K562 (cell line): Measurements from ENCODE around the gene CD36. TPM values are rescaled to one million over a fixed set of nuclear protein-coding genes. Genes with fewer than 3 reads are reported as not detected.

ENCODE experiments used
- ATAC-seq: fragments of 200-7000 bp; cut with Tn5 transposase; 3 replicates; pipeline ENCODE4 v1.9.1; 2020; ENCODE audit warnings: moderate library complexity
- BruUV-seq: library from RNA; stranded (reverse); fragments of 400-500 nt; replicated peaks from 2 replicates; lab custom pipeline; 2021; lab: Mats Ljungman, UMichigan
- CTCF ChIA-PET: fragments of 300-600 bp; formaldehyde crosslinking; extraction: SDS; loops from one replicate; lab custom pipeline; 2021; ENCODE audit warnings: low intra/inter-chr PET ratio; lab: Yijun Ruan, JAX
- POLR2A ChIA-PET: fragments of 300-600, 350-650 bp; sonication (Branson Sonifier 250); formaldehyde crosslinking; extraction: SDS; loops from one replicate; lab custom pipeline; 2021; ENCODE audit warnings: antibody characterized with exemption, inconsistent platforms; lab: Yijun Ruan, JAX
- DNase-seq, 4 experiments: peaks; one replicate each; pipeline versions ENCODE4 v3.0.0 to v3.0.0-alpha.2; 2011 to 2018; ENCODE audit warnings: low spot score in 3 of 4, mixed read lengths in 3 of 4; ENCODE audit errors: extremely low read depth in 1 of 4
- FAIRE-seq: peaks from 2 replicates; lab custom pipeline; 2011; peaks lifted over from hg19 to GRCh38; lab: Jason Lieb, UNC
- H2AFZ ChIP-seq: 2 replicates; pipeline ENCODE4 v1.6.0; 2011; ENCODE audit warnings: low read depth, low read length, control low read depth, inconsistent platforms
- H3K27ac ChIP-seq: fragments of 200-600 bp; 3 replicates; pipeline ENCODE4 v1.8.0; 2011; ENCODE audit warnings: low read depth, mild to moderate bottlenecking, control low read depth, inconsistent platforms, low read length, moderate library complexity, mixed read lengths; ENCODE audit errors: extremely low read depth
- H3K27me3 ChIP-seq, 2 experiments: fragments of 300-600 bp in 1 of 2; 2 replicates in 1 of 2; 3 replicates in 1 of 2; pipeline versions ENCODE4 v1.6.0 to v1.8.0; 2011; ENCODE audit warnings: inconsistent platforms in 2 of 2, low read length in 2 of 2, mild to moderate bottlenecking in 1 of 2, mixed read lengths in 1 of 2, moderate library complexity in 1 of 2; ENCODE audit not compliant: control insufficient read depth in 2 of 2, insufficient read depth in 2 of 2
- H3K36me3 ChIP-seq: fragments of 300-600 bp; 3 replicates; pipeline ENCODE4 v1.8.0; 2011; ENCODE audit warnings: mild to moderate bottlenecking, low read length, inconsistent platforms; ENCODE audit not compliant: control insufficient read depth, insufficient read depth
- H3K4me1 ChIP-seq, 2 experiments: fragments of 200-600 bp in 1 of 2; replicated peaks in 1 of 2; 2 replicates in 1 of 2; 3 replicates in 1 of 2; pipeline versions ENCODE4 v1.5.1 to v1.8.0; 2011; ENCODE audit warnings: inconsistent platforms in 2 of 2, low read length in 2 of 2, mild to moderate bottlenecking in 1 of 2, mixed read lengths in 1 of 2, moderate library complexity in 1 of 2; ENCODE audit not compliant: control insufficient read depth in 2 of 2, insufficient read depth in 2 of 2
- H3K4me2 ChIP-seq: 2 replicates; pipeline ENCODE4 v1.6.1; 2011; ENCODE audit warnings: low read length, control low read depth, inconsistent platforms, mixed read lengths; ENCODE audit not compliant: insufficient read depth
- H3K4me3 ChIP-seq: fragments of 200-600 bp; sonication (generic), shearing (Covaris generic); 2 replicates; pipeline ENCODE4 v1.5.1; 2016; ENCODE audit warnings: control low read depth, inconsistent platforms
- H3K79me2 ChIP-seq: fragments of 200-600 bp; 3 replicates; pipeline ENCODE4 v1.8.0; 2011; ENCODE audit warnings: low read length, inconsistent platforms; ENCODE audit not compliant: control insufficient read depth, insufficient read depth
- H3K9ac ChIP-seq, 2 experiments: 2 replicates each; pipeline versions ENCODE4 v1.6.0 to v1.6.1; 2011; ENCODE audit warnings: low read depth in 2 of 2, low read length in 2 of 2, control low read depth in 1 of 2, inconsistent platforms in 1 of 2, mild to moderate bottlenecking in 1 of 2, mixed read lengths in 1 of 2; ENCODE audit not compliant: insufficient read depth in 1 of 2
- H3K9me1 ChIP-seq: one replicate; pipeline ENCODE4 v1.6.0; 2011; ENCODE audit warnings: inconsistent platforms, mild to moderate bottlenecking, low read length, moderate library complexity; ENCODE audit not compliant: control insufficient read depth, insufficient read depth
- H3K9me3 ChIP-seq: replicated peaks from 2 replicates; pipeline ENCODE4 v1.5.1; 2011; ENCODE audit warnings: low read depth, low read length, inconsistent platforms; ENCODE audit not compliant: control insufficient read depth, insufficient read depth
- H4K20me1 ChIP-seq: replicated peaks from 2 replicates; pipeline ENCODE4 v1.6.1; 2011; ENCODE audit warnings: low read length, inconsistent platforms, mixed read lengths; ENCODE audit not compliant: control insufficient read depth, insufficient read depth
- ADNP ChIP-seq: fragments of 200-800 bp; sonication (Bioruptor generic); IDR thresholded peaks from 2 replicates; pipeline ENCODE4 v1.6.1; 2016; ENCODE audit warnings: missing genetic modification characterization, missing compliant biosample characterization
- CAMTA2 ChIP-seq: fragments of 250-450 bp; sonication (Bioruptor Pico); conservative IDR thresholded peaks from 2 replicates; pipeline ENCODE4 v1.5.1; 2022
- FOXJ3 ChIP-seq: sonication (generic); formaldehyde crosslinking; IDR thresholded peaks from 2 replicates; pipeline ENCODE4 v1.4.0; 2020; ENCODE audit warnings: mild to moderate bottlenecking, missing genetic modification reagents
- KDM2B ChIP-seq: fragments of 250-450 bp; sonication (Bioruptor Pico); IDR thresholded peaks from 2 replicates; pipeline ENCODE4 v1.8.0; 2021; ENCODE audit warnings: mild to moderate bottlenecking, moderate library complexity
- MITF ChIP-seq: IDR thresholded peaks from 2 replicates; pipeline ENCODE4 v1.6.1; 2014; ENCODE audit warnings: antibody characterized with exemption
- NCOA6 ChIP-seq: fragments of 450-650 bp; IDR thresholded peaks from 2 replicates; pipeline ENCODE4 v1.6.1; 2017; ENCODE audit warnings: mild to moderate bottlenecking
- PHB2 ChIP-seq: fragments of 450-650 bp; IDR thresholded peaks from 2 replicates; pipeline ENCODE4 v1.6.1; 2017; ENCODE audit warnings: low read depth
- SMARCA5 ChIP-seq: fragments of 450-650 bp; IDR thresholded peaks from 2 replicates; pipeline ENCODE4 v1.6.1; 2016
- ZZZ3 ChIP-seq: fragments of 450-650 bp; IDR thresholded peaks from 2 replicates; pipeline ENCODE4 v1.6.1; 2016; ENCODE audit warnings: antibody characterized with exemption, mild to moderate bottlenecking, moderate library complexity
- WGBS: fragments of 100-300 bp; shearing (Covaris generic); methylation state at CpG from one replicate; pipeline ENCODE4 v1.1.6; 2016; ENCODE audit warnings: low coverage, mixed read lengths; ENCODE audit not compliant: insufficient coverage; ENCODE audit errors: missing lambda C conversion rate; 5-methylcytosine and 5-hydroxymethylcytosine counted together
- in situ Hi-C: fragments of 300-500 bp; cut with MboI; formaldehyde crosslinking; loops from 4 replicates; pipeline ENCODE4 v1.15.0; 2018; ENCODE audit warnings: inconsistent platforms, mixed read lengths
- intact Hi-C: fragments of 100-400 bp; cut with micrococcal nuclease; formaldehyde crosslinking; loops from 2 replicates; pipeline ENCODE4 v1.14.2; 2022
- polyA plus RNA-seq, 8 experiments: library from polyadenylated mRNA; depleted of rRNA in 4 of 8; stranded (reverse) in 5 of 8; unstranded in 3 of 8; fragments of >200 nt; fragmentation: Nextera tagmentation in 2 of 8; fragmentation: Illumina TruSeq in 1 of 8; extraction: Ambion mirVana in 2 of 8; extraction: Trizol in 1 of 8; gene quantifications; 2 replicates each; pipeline versions ENCODE4 v1.2.1 to v1.2.3, GENCODE V29; 2011 to 2014; ENCODE audit warnings: inconsistent platforms in 1 of 8, missing spikeins in 1 of 8
- total RNA-seq, 7 experiments: library from RNA; depleted of rRNA in 6 of 7; stranded (reverse); fragments of >200 nt in 6 of 7; fragmentation: Illumina TruSeq in 2 of 7; extraction: Trizol in 2 of 7; gene quantifications; 2 replicates each; pipeline versions ENCODE4 v1.2.1 to v1.2.3, GENCODE V29; 2011 to 2021; ENCODE audit warnings: low replicate concordance in 1 of 7

The CD36 gene
- total and polyA plus RNA-seq, 9 of the 15 experiments (the other 6 are each of a cell fraction or from before 2014, with no cell fraction given) = 0.09 to 4.0 (median 0.42) TPM

- no peak for FAIRE-seq
These were observed 11.6 kb downstream of the CD36 start for GRCh38 chr7:80650030-80650429.

GRCh38 chr7:80651471-80651870 lies 13.0 kb downstream of the CD36 start:
- Histone ChIP-seq H4K20me1 (no peaks in the 10 kb centered on the region), H3K27me3 (no peaks in the 10 kb centered on the region), H2AFZ (no peak overlapping the region), H3K9me1 (no peaks in the 10 kb centered on the region), H3K79me2 (no peaks in the 10 kb centered on the region), H3K9me3 (no peaks in the 10 kb centered on the region), H3K4me3 (no peak overlapping the region), H3K9ac (no peak overlapping the region), H3K36me3 (no peaks in the 10 kb centered on the region), H3K27ac (no peak overlapping the region), H3K4me2 (no peak overlapping the region), H3K4me1 (no peaks in the 10 kb centered on the region)
- ATAC-seq (no peak), DNase-seq (no peak), FAIRE-seq (no peak)
- ChIA-PET CTCF (no interaction called here), POLR2A (no interaction called here)
- intact Hi-C loops (no loop called here), in situ Hi-C loops (no loop called here)
- no peak for TF ChIP-seq CAMTA2 (CRISPR knock-in tag)
- no peak for TF ChIP-seq PHB2
- TF ChIP-seq NCOA6 = no peak
- no peak for TF ChIP-seq KDM2B (CRISPR knock-in tag)
- TF ChIP-seq MITF = no peak
- no peak for TF ChIP-seq ADNP (tag)
- no peak for TF ChIP-seq ZZZ3
- no peak for TF ChIP-seq SMARCA5
- no TSS peak for BruUV-seq
- WGBS = 2% methylated on average over 5 of the region's 5 CpGs

More at GRCh38 chr7:80650030-80650429, 11.6 kb downstream of the CD36 start:
- ATAC-seq (no peak), DNase-seq (no peak)
- no peaks in the 10 kb centered on the region for H3K9me1 ChIP-seq
- no peaks in the 10 kb centered on the region for H3K36me3 ChIP-seq
- BruUV-seq = no TSS peak
- WGBS = 0% methylated on average over 2 of the region's 2 CpGs
- no peak overlapping the region for H3K27ac ChIP-seq
- ChIA-PET POLR2A (interaction anchor here (0.6 kb wide), 1 partner anchor 29 kb away, joined by 3 read pairs; no protein-coding TSS in a partner anchor), CTCF (no interaction called here)
- intact Hi-C loops = no loop called here
- in situ Hi-C loops = no loop called here
- H3K79me2 ChIP-seq = no peaks in the 10 kb centered on the region
- no peak for TF ChIP-seq FOXJ3 (CRISPR knock-in tag)
- no peak overlapping the region for H2AFZ ChIP-seq
- H3K4me3 ChIP-seq = no peak overlapping the region
- H3K4me1 ChIP-seq = no peaks in the 10 kb centered on the region
- no peaks in the 10 kb centered on the region for H3K27me3 ChIP-seq
- H3K9ac ChIP-seq = no peak overlapping the region
- H3K9me3 ChIP-seq = no peaks in the 10 kb centered on the region
- no peak overlapping the region for H3K4me2 ChIP-seq
- H4K20me1 ChIP-seq = no peaks in the 10 kb centered on the region
